ENCODE data around the gene ARHGEF17.

- TF ChIP-seq SP7 (tag by site-specific recombination; IDR thresholded peaks at IDR 0.05), result no peak
- TF ChIP-seq REST (tag by site-specific recombination; IDR thresholded peaks at IDR 0.05), result no peak
- TF ChIP-seq ZNF830 (tag by site-specific recombination; IDR thresholded peaks at IDR 0.05; ENCODE audit: low read depth), result no peak
- TF ChIP-seq YY1 (tag by site-specific recombination; IDR thresholded peaks at IDR 0.05), result no peak
- no peak for TF ChIP-seq HIC1 (tag by site-specific recombination; IDR thresholded peaks at IDR 0.05)
- TF ChIP-seq ZNF274 (IDR thresholded peaks at IDR 0.05; ENCODE audit: low read length), result no peak
- TF ChIP-seq ZNF274 (tag by site-specific recombination; IDR thresholded peaks at IDR 0.05; ENCODE audit: borderline replicate concordance), result no peak
- no peak for TF ChIP-seq ZNF645 (tag by site-specific recombination; IDR thresholded peaks at IDR 0.05)
- no peak for TF ChIP-seq CTCF (tag by site-specific recombination; IDR thresholded peaks at IDR 0.05)
- TF ChIP-seq ZNF155 (tag by site-specific recombination; IDR thresholded peaks at IDR 0.05), result no peak
- TF ChIP-seq ZNF362 (tag by site-specific recombination; IDR thresholded peaks at IDR 0.05), result no peak
- TF ChIP-seq TCF7L2 (IDR thresholded peaks at IDR 0.05; ENCODE audit: borderline replicate concordance, low read depth, low read length), result no peak
Measured at GRCh38 chr11:73346186-73346935, 38.3 kb downstream of the ARHGEF17 start.
